Uterine smooth muscle cell (primary cell): ENCODE measurements around the gene DMBX1. TPM values are rescaled to one million over a fixed set of nuclear protein-coding genes. Genes with fewer than 3 reads are reported as not detected.

Source experiments
- total RNA-seq: library from RNA; depleted of rRNA; stranded (reverse); fragments of >200 nt; gene quantifications from 2 replicates; pipeline ENCODE4 v1.2.3, GENCODE V29; 2014

Gene DMBX1
- not detected in 2 replicates for total RNA-seq

DNA sequence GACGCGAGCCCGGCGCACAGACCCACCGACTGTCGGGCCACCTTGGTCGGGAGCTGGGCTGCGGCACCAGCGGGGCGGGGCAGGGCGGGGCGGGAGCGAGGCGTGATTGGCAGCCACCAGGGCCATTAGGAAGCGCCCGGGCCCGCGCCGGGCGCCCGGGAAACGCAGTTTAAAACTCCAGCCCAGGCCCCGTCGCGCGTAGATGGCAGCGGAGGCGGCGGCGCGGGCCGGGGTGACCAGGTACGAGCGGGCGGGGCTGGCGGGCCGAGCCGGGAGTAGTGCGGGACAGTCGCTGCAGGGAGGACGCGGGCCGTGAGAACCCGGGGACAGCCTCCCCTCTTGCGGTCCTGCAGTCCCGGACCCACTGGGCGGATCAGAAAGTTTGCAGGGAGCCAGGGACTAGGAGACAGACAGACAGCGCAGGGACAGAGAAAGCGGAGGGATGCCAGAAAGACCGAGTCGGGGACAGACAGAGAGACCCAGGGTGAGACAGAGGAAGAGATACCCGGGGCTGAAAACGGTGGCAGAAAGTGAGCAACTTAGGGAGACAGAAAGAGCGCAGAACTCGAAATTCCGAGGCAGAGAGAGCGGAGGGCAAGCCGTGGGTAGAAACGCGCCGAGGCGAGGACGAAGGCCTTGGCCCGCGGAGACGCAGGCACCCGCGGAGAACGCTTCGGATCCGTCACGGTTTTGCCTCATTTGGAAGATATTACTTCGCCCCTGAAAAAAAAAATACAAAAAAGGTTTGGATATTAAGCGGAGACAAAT lies at the start of gene DMBX1:
Gene DMBX1 (plus strand): TSS at position 199 of the 768 bp plus-strand sequence. CDS start 17,175 bp downstream, outside the sequence.

Other genes starting within 250 kb of the DMBX1 start
- 3.6 and 11.1 TPM in 2 replicates for gene RAD54L, start 242.1 kb upstream of the DMBX1 start, total RNA-seq
- 82.4 and 86.3 TPM in 2 replicates for gene LRRC41, start 186.2 kb upstream of the DMBX1 start, total RNA-seq
- gene UQCRH, start 186.1 kb upstream of the DMBX1 start, total RNA-seq = 508 and 626 TPM in 2 replicates
- gene NSUN4, start 149.0 kb upstream of the DMBX1 start, total RNA-seq = 13.1 and 17.9 TPM in 2 replicates
- gene FAAH, start 95.5 kb upstream of the DMBX1 start, total RNA-seq = 1.00 and 1.7 TPM in 2 replicates
- not detected in 2 replicates for gene KNCN, start 61.8 kb downstream of the DMBX1 start, total RNA-seq
- gene MKNK1, start 114.4 kb downstream of the DMBX1 start, total RNA-seq = 16.3 and 21.4 TPM in 2 replicates
- gene MOB3C, start 127.0 kb downstream of the DMBX1 start, total RNA-seq = 8.5 and 11.7 TPM in 2 replicates
- 44.3 and 54.0 TPM in 2 replicates for gene ATPAF1, start 178.5 kb downstream of the DMBX1 start, total RNA-seq
- not detected in 2 replicates for gene TEX38, start 182.0 kb downstream of the DMBX1 start, total RNA-seq
- 26.9 and 30.5 TPM in 2 replicates for gene EFCAB14, start 229.3 kb downstream of the DMBX1 start, total RNA-seq